ENCODE data around the gene SDCCAG8.
"Not testable (repeated sequence)": the region's sequence is repeated elsewhere in the genome, so short reads cannot be mapped to it uniquely, and the experiment has no call there.

SDCCAG8 gene
- total RNA-seq = 15.7 to 40.4 (median 25.5) reads per million in 9 experiments

GRCh38 chr1:243255791-243256512 is at the start of gene SDCCAG8:
Gene SDCCAG8, plus strand, starts transcription at chr1:243256041. Its CDS starts 133 bp downstream, at chr1:243256174.
- ATAC-seq (replicated peaks) (peak; percentile 71), DNase-seq (peak; percentile 89 to 93 (median 90))
- Mint-ChIP-seq H3K27ac (peak within 1 kb of the TSS; percentile 99 to 100), H3K27me3 (no peaks in the 10 kb centered on the region), H3K36me3 (ENCODE audit: insufficient read depth) (peaks cover 25% of the 10 kb centered on the region), H3K4me1 (ENCODE audit: low read depth in 2 of 2) (peaks cover 22 to 24% of the 10 kb centered on the region in 2 donors), H3K4me3 (peak within 1 kb of the TSS; percentile 99), H3K9me3 (no peaks in the 10 kb centered on the region)

GRCh38 chr1:243211984-243212383 is 43.9 kb upstream of the SDCCAG8 start:
- DNase-seq; H3K9me3 Mint-ChIP-seq; H3K36me3 Mint-ChIP-seq (ENCODE audit: insufficient read depth); H3K4me3 Mint-ChIP-seq; H3K27me3 Mint-ChIP-seq; ATAC-seq (replicated peaks); H3K27ac Mint-ChIP-seq; H3K4me1 Mint-ChIP-seq (ENCODE audit: low read depth in 2 of 2): not testable (repeated sequence)

DNA sequence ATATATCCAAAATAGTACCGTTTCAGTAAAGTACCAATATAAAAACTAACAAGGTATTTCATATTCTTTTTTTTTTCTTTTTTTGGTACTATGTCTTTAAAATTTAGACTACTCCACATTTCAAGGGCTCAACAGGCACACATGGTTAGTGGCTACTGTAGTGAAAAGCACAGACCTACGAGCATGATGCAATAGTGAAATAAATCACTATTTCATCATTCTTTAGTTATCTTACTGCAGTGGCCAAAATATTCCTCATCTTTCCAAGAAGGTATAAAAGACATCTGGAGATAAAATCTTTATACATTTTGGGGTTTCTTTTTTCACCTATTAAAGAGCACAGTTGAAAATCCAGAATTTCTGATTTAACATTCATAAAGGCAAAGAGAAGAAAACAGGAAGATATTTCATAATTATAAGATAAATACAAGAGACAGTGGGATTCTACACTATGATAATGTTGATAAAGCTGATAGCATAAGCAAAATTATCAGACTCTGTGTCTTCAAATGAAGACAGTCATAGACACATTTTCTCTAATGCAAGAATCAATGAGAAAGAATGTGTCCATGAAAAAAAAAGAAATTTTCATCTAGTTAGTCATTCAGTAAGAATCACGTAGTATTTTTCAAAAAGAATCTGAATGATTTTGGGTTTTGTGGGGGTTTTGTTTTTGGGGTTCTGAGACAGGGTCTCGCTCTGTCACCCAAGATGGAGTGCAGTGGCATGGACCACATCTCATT is 42.6 kb upstream of the SDCCAG8 start:
- H3K27me3 Mint-ChIP-seq = no peaks in the 10 kb centered on the region
- peaks cover 11% of the 10 kb centered on the region for H3K36me3 Mint-ChIP-seq (ENCODE audit: insufficient read depth)
- H3K4me1 Mint-ChIP-seq (ENCODE audit: low read depth in 2 of 2) = peaks cover 0 to 2% of the 10 kb centered on the region in 2 donors
- H3K9me3 Mint-ChIP-seq = no peaks in the 10 kb centered on the region
- no peak overlapping the region for H3K4me3 Mint-ChIP-seq
- DNase-seq (no peak), ATAC-seq (replicated peaks) (no peak)
- no peak overlapping the region for H3K27ac Mint-ChIP-seq

- H3K36me3 Mint-ChIP-seq (ENCODE audit: insufficient read depth) = peaks cover 11% of the 10 kb centered on the region
- not testable (repeated sequence) for H3K4me1 Mint-ChIP-seq (ENCODE audit: low read depth in 2 of 2); H3K27ac Mint-ChIP-seq; ATAC-seq (replicated peaks); H3K9me3 Mint-ChIP-seq; H3K4me3 Mint-ChIP-seq; H3K27me3 Mint-ChIP-seq; DNase-seq
These were observed 40.5 kb upstream of the SDCCAG8 start for GRCh38 chr1:243215276-243215875.

DNA sequence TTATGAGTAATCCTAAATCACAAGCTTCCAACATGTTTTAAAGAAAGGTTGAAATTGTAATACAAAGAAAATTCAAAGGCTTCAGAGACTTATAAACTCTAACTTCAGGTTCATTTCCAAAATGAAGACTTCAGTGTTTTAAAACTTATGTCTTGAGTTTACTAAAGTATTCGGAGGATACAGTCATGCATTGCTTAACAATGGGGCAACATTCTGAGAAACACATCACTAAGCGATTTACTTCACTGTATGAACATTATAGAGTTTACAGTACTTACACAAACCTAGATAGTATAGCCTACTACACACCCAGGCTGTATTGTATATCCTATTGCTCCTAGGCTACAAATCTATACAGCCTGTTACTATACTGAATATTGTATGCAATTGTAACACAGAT is 39.1 kb upstream of the SDCCAG8 start:
- H3K4me3 Mint-ChIP-seq = no peak overlapping the region
- H3K36me3 Mint-ChIP-seq (ENCODE audit: insufficient read depth) = peaks cover 15% of the 10 kb centered on the region
- no peaks in the 10 kb centered on the region for H3K27me3 Mint-ChIP-seq
- no peaks in the 10 kb centered on the region for H3K9me3 Mint-ChIP-seq
- no peak overlapping the region for H3K27ac Mint-ChIP-seq
- no peak for DNase-seq
- ATAC-seq (replicated peaks) = no peak
- H3K4me1 Mint-ChIP-seq (ENCODE audit: low read depth in 2 of 2) = peaks cover 0 to 2% of the 10 kb centered on the region in 2 donors

GRCh38 chr1:243217349-243217748 is 38.5 kb upstream of the SDCCAG8 start:
- Mint-ChIP-seq H3K36me3 (ENCODE audit: insufficient read depth) (peaks cover 16% of the 10 kb centered on the region), H3K9me3 (no peaks in the 10 kb centered on the region), H3K27ac (no peak overlapping the region), H3K27me3 (no peaks in the 10 kb centered on the region), H3K4me3 (no peak overlapping the region), H3K4me1 (ENCODE audit: low read depth in 2 of 2) (peaks cover 0 to 2% of the 10 kb centered on the region in 2 donors)
- no peak for ATAC-seq (replicated peaks)
- no peak for DNase-seq

DNA sequence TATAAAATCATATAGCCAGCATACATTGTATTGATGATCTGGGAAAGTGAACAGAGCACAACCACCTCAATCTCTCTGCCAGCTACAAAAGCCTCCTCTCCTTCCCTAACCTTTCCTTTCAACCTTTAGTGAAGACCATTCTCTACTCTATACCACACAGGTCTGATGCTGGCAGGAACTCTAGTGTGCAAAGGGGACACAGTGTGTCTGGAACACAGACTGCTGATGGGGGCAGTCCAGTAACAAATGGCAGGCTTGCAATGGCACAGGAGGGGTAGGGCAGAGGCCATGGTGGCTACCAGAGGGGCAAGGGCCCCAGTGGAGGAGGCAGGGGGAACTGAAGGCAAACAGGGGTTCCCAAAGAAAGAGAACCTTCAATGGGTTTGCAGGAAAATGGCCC is 37.8 kb upstream of the SDCCAG8 start:
- no peak for ATAC-seq (replicated peaks)
- H3K27ac Mint-ChIP-seq = no peak overlapping the region

DNA sequence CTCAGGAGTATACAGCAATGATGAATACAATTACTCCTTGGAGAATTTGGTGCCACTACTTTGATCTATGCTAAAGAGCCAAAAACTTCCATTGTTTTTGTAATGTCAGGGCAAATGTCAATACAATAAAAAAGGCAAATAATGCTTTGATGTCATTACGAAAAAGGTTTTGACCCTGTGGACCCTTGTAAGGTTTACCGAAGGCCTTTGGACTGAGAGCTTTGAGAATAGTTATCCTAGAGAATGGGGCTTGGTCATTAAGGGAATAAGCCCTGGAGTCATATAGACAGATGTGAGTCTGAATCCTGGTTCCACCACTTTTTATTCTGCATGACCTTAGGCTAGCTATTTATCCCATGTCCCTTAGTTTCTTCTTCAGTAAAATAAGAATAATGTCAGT is 28.2 kb upstream of the SDCCAG8 start:
- DNase-seq (no peak), ATAC-seq (replicated peaks) (no peak)
- H3K27ac Mint-ChIP-seq = no peak overlapping the region
- H3K36me3 Mint-ChIP-seq (ENCODE audit: insufficient read depth) = no peaks in the 10 kb centered on the region
- H3K4me1 Mint-ChIP-seq (ENCODE audit: low read depth in 2 of 2) = peaks cover 5 to 8% of the 10 kb centered on the region in 2 donors
- H3K4me3 Mint-ChIP-seq = no peak overlapping the region
- no peaks in the 10 kb centered on the region for H3K27me3 Mint-ChIP-seq
- H3K9me3 Mint-ChIP-seq = peaks cover 7 to 10% of the 10 kb centered on the region in 2 donors

More for the DNA sequence above, 37.8 kb upstream of the SDCCAG8 start:
- Mint-ChIP-seq H3K36me3 (ENCODE audit: insufficient read depth) (peaks cover 14% of the 10 kb centered on the region), H3K4me3 (no peak overlapping the region), H3K27me3 (no peaks in the 10 kb centered on the region), H3K9me3 (no peaks in the 10 kb centered on the region), H3K4me1 (ENCODE audit: low read depth in 2 of 2) (peaks cover 0 to 2% of the 10 kb centered on the region in 2 donors)
- DNase-seq = no peak

GRCh38 chr1:243229526-243229925 is 26.3 kb upstream of the SDCCAG8 start:
- DNase-seq (no peak), ATAC-seq (replicated peaks) (no peak)
- no peaks in the 10 kb centered on the region for H3K27me3 Mint-ChIP-seq
- no peaks in the 10 kb centered on the region for H3K36me3 Mint-ChIP-seq (ENCODE audit: insufficient read depth)
- H3K4me3 Mint-ChIP-seq = no peak overlapping the region
- peaks cover 7 to 10% of the 10 kb centered on the region in 2 donors for H3K9me3 Mint-ChIP-seq
- peaks cover 5 to 8% of the 10 kb centered on the region in 2 donors for H3K4me1 Mint-ChIP-seq (ENCODE audit: low read depth in 2 of 2)
- no peak overlapping the region for H3K27ac Mint-ChIP-seq

DNA sequence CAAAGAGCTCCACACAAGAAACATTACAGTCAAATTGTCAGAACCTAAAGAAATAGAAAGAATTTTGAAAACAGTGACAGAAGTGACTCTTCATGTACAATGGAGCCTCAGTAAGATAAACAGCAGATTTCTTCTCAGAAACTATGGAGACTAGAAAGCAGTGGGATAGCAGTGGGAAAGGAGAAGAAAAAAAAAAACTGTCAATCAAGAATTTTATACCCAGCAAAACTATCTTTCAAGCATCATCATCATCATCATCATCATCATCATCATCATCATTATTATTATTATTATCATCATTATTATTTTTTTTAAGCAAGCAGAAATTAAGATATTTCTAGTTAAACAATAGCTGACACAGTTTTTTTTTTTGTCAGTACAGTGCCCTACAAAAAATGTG is 24.9 kb upstream of the SDCCAG8 start:
- Mint-ChIP-seq H3K4me1 (ENCODE audit: low read depth in 2 of 2) (peaks cover 5 to 8% of the 10 kb centered on the region in 2 donors), H3K27ac (no peak overlapping the region), H3K27me3 (no peaks in the 10 kb centered on the region), H3K36me3 (ENCODE audit: insufficient read depth) (no peaks in the 10 kb centered on the region), H3K9me3 (peaks cover 7 to 10% of the 10 kb centered on the region in 2 donors), H3K4me3 (no peak overlapping the region)
- DNase-seq (no peak), ATAC-seq (replicated peaks) (no peak)

- Mint-ChIP-seq H3K4me3 (no peak overlapping the region), H3K27me3 (no peaks in the 10 kb centered on the region), H3K4me1 (ENCODE audit: low read depth in 2 of 2) (peaks cover 3 to 4% of the 10 kb centered on the region in 2 donors), H3K27ac (no peak overlapping the region), H3K36me3 (ENCODE audit: insufficient read depth) (peaks cover 3% of the 10 kb centered on the region), H3K9me3 (peaks cover 7 to 10% of the 10 kb centered on the region in 2 donors)
- no peak for ATAC-seq (replicated peaks)
- DNase-seq = no peak
These were observed 21.9 kb upstream of the SDCCAG8 start for GRCh38 chr1:243233908-243234307.

DNA sequence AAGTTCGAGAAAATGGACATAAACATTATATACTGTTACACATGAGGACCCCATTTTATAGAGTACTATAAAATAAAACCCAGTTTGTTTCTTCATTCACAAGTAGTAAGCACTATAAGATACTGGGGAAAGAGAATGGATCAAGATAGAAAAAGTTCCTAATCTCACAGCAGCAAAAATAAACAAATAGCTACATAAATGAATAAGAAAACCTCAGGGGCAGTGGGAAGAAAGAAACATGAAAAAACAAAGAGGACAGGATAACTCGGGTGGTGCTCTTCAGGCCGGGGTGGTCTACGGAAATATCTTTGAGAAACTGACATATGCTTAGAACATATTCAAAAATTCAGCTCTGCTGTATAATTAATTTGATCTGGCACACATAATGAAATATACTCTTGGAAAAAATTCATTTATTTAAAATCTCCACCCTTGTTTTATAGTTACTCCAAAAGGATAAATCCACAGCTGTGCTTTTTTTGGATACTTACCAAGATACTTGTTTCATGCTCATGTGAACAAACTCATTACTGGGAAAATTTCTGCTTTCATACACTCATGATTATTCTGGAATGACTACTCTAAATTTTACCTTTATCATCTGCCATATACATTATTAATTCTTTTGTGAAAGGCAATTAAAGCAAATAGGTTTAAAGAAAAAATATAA is 20.7 kb upstream of the SDCCAG8 start:
- ATAC-seq (replicated peaks) = no peak
- no peak overlapping the region for H3K27ac Mint-ChIP-seq
- H3K27me3 Mint-ChIP-seq = no peaks in the 10 kb centered on the region
- DNase-seq = no peak
- H3K4me3 Mint-ChIP-seq = no peak overlapping the region
- H3K36me3 Mint-ChIP-seq (ENCODE audit: insufficient read depth) = peaks cover 3% of the 10 kb centered on the region
- no peaks in the 10 kb centered on the region for H3K4me1 Mint-ChIP-seq (ENCODE audit: low read depth in 2 of 2)
- peaks cover 7 to 9% of the 10 kb centered on the region in 2 donors for H3K9me3 Mint-ChIP-seq

- DNase-seq (no peak), ATAC-seq (replicated peaks) (no peak)
- no peaks in the 10 kb centered on the region for H3K4me1 Mint-ChIP-seq (ENCODE audit: low read depth in 2 of 2)
These were observed 19.1 kb upstream of the SDCCAG8 start for GRCh38 chr1:243236604-243237252.

More at GRCh38 chr1:243236604-243237252, 19.1 kb upstream of the SDCCAG8 start:
- Mint-ChIP-seq H3K27ac (no peak overlapping the region), H3K9me3 (no peaks in the 10 kb centered on the region), H3K36me3 (ENCODE audit: insufficient read depth) (peaks cover 8% of the 10 kb centered on the region), H3K27me3 (no peaks in the 10 kb centered on the region), H3K4me3 (no peak overlapping the region)

All from effector memory CD8-positive, alpha-beta T cell (primary cell).